Kasumi-1 (cell line): ENCODE data around the gene RAB11B.
"Not testable (repeated sequence)": the region's sequence is repeated elsewhere in the genome, so short reads cannot be mapped to it uniquely, and the experiment has no call there.

Experiments
- DNase-seq, 2 experiments: peaks; one replicate each; lab custom pipeline; 2025; lab: John Stamatoyannopoulos, UW

The RAB11B gene

GRCh38 chr19:8389891-8390616 is at the start of gene RAB11B:
Gene RAB11B (plus strand): TSS chr19:8390360. CDS start chr19:8390417, 57 bp downstream.
- peak; percentile 100 for DNase-seq

- not testable (repeated sequence) for DNase-seq
These were observed 48.7 kb upstream of the RAB11B start for GRCh38 chr19:8341504-8341903.

GRCh38 chr19:8342316-8342683 is 47.9 kb upstream of the RAB11B start:
- no peak for DNase-seq

- peak; percentile 91 to 92 for DNase-seq
These were observed 47.3 kb upstream of the RAB11B start, which contains the start of gene KANK3 for GRCh38 chr19:8342684-8343482. Gene KANK3 (minus strand): TSS chr19:8343262. CDS start chr19:8337828, 5,434 bp downstream.

- DNase-seq, result no peak
These were observed 46.7 kb upstream of the RAB11B start for GRCh38 chr19:8343483-8343844.

- DNase-seq, result not testable (repeated sequence)
These were observed 40.4 kb upstream of the RAB11B start for GRCh38 chr19:8349629-8350372.

GRCh38 chr19:8352134-8352827 is 37.9 kb upstream of the RAB11B start:
- DNase-seq, result no peak

- DNase-seq, result not testable (repeated sequence)
These were observed 37.3 kb upstream of the RAB11B start for GRCh38 chr19:8352845-8353244.

- DNase-seq, result no peak
These were observed 34.3 kb upstream of the RAB11B start for GRCh38 chr19:8355631-8356402.

- DNase-seq, result no peak
These were observed 33.1 kb upstream of the RAB11B start for GRCh38 chr19:8357007-8357521.

- no peak for DNase-seq
These were observed 31.2 kb upstream of the RAB11B start for GRCh38 chr19:8358948-8359347.

GRCh38 chr19:8360196-8360595 is 30.0 kb upstream of the RAB11B start:
- DNase-seq, result no peak

- DNase-seq, result no peak
These were observed 28.0 kb upstream of the RAB11B start for GRCh38 chr19:8361921-8362793.

- DNase-seq, result peak; percentile 27 to 31
These were observed 26.1 kb upstream of the RAB11B start, which contains the start of gene ANGPTL4 for GRCh38 chr19:8363803-8364771. Gene ANGPTL4 (plus strand): TSS chr19:8364155. CDS start chr19:8364322, 167 bp downstream.

GRCh38 chr19:8366121-8366581 is 24.0 kb upstream of the RAB11B start:
- no peak for DNase-seq

- no peak for DNase-seq
These were observed 23.2 kb upstream of the RAB11B start for GRCh38 chr19:8366961-8367326.

- no peak for DNase-seq
These were observed 22.7 kb upstream of the RAB11B start for GRCh38 chr19:8367327-8368001.
